HG03378 (cell line): ENCODE results near the gene AKR1E2.
A peak's percentile ranks its signal among the peaks of the same experiment; 100 is the strongest.

Source experiments
- ATAC-seq: cut with Tn5 transposase; IDR thresholded peaks from one replicate; pipeline ENCODE4 v1.9.1; 2021; ENCODE audit warnings: mild to moderate bottlenecking, moderate library complexity; ENCODE audit not compliant: unreplicated experiment

Gene AKR1E2

DNA sequence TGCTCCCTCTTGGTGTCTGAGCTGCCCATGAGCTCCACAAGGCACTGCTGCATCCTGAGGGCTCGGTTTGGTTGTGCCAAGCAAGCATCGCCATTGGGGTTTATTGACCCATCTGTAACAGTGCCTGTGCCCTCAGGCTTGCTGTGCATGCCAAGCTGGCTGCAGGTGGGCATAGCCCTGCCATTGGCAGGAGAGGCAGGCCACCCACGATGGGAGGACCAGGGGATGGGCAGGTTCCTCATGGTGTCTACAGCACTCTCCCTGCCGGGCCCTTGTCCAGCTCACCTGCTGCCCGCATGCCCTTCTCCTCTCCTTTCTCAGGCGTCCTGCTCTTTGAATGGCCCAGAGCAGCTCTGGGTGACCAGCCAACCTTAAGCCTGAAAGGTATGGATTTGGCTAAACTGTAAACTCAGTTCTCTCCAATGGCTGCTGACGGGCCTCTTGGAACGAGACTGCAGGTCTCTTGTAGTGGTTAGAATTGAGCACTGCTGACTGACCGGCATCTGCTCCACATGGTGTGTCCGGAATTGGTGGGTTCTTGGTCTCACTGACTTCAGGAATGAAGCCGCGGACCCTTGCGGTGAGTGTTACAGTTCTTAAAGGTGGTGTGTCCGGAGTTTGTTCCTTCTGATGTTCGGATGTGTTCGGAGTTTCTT, 17.6 kb downstream of the AKR1E2 start:
- no peak for ATAC-seq

DNA sequence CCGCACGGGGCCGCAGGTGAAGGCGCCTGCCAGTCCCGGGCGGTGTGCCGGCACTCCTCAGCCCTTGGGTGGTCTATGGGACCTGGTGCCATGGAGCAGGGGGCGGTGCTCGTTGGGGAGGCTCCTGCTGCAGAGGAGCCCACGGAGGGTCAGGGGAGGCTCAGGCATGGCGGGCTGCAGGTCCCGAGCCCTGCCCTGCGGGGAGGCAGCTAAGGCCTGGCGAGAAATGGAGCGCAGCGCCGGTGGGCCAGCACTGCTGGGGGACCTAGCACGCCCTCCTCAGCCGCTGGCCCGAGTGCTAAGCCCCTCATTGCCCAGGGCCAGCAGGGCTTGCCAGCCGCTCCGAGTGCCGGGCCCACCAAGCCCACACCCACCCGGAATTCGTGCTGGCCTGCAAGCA, 18.9 kb downstream of the AKR1E2 start:
- no peak for ATAC-seq

DNA sequence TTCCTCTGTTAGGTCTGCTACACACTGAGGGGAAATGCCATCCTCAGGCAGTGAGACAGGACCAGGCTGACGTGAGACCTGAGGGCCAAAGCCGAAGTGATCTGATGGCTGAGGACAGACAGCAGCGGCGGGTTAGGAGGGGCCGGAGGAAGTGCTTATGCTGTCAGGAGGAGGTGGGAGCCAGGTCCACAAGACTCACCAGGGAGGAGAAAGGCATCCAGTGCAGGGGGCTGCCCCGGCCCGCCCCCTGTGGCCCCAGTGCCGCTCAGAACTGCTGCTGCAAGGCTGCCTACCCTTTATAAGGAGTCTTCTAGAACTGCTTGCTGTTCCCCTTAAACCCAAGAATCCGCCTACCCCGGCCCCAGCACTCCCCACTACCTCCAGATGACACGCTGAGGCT, 19.8 kb downstream of the AKR1E2 start:
- ATAC-seq: no peak

DNA sequence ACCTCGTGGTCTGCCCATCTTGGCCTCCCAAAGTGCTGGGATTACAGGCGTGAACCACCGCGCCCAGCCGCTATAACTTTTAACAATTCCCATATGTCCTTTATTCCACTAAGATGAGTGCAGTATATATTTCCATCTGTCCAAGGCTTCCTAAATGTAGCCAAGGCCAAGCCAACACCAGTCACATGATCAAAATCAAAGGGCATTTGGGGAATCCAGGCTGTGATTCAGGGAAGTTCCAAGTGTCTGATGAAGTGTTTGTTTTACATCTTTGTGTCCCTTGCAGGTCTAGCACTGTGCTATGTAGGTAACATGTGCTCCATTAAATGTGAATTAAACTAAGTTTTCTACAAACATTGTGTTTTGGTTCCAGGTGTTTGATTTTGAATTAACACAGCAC, 20.8 kb downstream of the AKR1E2 start:
- no peak for ATAC-seq

DNA sequence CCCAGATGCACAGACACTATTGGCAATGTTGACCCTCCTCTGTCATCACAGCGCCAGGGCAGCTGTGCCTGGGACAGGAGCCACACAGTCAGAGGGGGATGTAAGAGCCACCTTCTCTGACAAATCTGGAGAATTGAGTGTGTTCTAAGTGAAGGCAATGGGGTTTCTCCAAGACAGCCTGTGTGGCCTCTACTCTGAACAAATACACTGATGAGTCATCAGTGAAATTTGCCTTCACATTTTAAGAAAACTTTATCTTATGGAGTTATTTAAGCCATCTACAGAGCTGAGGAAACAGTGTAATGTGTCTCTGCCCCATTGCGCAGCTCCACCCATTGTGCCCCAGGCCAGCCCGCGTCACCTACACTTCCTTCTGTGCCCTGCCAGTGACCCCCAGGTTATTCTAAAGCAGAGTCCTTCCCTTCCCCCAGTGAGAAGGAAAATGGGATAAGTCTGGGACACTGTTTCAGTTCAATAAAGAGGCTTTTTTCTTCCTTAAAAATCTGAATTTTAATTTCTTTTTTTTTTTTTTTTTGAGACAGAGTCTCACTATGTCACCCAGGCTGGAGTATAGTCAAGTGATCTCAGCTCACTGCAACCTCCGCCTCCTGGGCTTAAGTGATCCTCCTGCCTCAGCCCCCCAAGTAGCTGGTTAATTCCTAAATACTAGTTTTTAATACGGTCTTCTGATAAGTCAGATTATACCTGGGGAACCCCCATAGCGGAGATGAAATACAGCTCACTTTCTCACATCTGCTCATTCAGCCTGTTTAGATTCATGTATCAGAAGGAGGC, 21.8 kb downstream of the AKR1E2 start:
- no peak for ATAC-seq

DNA sequence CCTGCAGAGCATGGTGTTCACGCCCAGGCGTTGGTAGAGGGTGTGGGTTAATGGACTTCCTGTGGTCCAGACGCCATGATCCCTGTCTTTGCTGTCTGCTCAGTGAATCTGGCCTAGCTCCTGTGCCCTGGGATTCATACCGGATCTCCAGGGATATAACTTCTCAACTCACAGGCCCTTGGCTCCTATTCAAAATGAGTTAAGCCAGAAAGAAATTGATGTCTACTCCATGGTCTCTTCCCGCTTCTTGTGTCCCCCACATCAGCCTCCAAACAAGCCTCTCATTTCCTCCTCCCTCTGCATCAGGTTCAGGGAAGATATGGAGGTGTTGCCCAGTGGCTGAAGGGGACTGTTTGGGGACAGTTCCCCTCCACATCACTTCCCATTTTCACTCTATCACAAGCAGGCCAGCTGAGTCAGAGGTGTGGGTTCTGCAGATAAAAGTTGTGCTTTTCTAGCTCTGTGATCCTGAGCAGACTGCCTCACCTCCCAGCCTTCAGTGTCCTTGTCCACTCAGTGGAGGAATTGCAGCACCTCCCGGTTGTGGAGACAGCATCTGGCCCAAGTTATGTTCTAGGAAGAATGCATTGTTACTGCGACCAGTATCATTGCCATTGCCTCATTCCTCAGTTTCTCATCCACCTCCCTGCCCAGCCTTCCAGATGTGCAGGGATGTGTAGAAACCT, 22.5 kb downstream of the AKR1E2 start:
- no peak for ATAC-seq

DNA sequence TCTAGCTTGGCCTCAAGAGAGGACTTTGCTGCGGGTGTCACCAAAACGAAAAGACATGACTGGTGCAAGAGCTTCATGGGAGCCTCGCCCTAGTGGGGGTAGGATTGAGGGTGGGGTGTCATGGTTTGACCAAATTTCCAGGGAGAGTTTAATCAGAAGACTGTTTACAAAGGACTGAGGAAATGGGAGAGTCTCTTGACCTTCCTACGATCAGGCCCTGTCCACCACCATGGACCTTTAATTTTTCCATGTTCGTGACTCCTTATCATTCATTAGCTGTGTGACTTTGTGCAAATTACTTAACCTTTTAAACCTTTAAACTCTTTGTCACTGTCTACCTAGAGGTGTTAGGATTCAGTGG, 23.0 kb downstream of the AKR1E2 start:
- ATAC-seq: no peak

DNA sequence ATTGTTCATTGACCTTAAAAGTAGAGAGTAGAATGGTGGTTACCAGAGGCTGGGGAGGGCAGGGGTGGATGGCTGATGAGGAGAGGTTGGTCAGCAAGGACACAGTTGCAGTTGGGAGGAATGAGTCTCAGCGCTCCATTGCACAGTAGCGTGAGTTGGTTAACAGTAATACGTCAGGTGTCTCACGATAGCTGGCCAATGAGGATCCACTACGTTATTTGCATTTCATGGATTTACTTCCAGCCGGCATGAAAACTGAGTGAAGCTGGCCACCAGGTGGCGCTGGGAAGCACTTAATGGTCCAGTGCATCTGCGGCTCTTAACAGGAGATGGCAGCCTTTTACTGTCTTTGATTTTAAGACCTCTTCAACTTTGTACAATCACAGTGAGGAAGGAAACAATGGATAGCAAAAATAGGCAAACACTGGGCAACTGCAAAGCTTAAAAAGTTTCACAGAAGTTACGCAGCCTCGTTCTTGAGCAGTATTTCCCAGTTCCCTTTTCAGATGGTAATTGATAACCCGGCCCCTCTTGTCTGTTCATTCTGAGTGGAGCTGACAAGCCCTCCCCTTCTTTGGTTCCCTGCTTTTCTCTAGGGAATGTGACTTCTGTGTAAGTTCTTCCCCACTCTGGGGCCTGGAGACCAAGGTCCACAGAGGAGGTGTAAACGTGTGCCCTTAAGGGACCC, 23.7 kb downstream of the AKR1E2 start:
- peak; percentile 89 for ATAC-seq

DNA sequence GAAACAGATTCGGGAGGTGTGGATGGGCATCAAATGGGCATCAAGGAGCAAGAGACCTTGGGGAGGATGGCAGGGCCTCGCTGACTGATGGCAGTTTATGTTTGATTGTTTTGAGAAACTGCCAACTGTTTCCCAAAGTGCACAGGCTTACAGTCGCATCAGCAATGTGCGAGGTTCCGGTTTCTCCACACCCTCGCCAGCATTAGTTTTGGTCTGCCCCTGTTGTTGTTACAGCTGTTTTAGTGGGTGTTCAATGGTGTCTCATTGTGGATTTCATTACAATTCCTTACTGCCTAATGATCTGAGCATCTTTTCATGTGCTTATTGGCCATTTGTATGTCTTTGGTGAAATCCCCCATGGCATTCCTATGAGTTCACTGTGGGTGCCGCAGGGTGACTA, 24.4 kb downstream of the AKR1E2 start:
- no peak for ATAC-seq

DNA sequence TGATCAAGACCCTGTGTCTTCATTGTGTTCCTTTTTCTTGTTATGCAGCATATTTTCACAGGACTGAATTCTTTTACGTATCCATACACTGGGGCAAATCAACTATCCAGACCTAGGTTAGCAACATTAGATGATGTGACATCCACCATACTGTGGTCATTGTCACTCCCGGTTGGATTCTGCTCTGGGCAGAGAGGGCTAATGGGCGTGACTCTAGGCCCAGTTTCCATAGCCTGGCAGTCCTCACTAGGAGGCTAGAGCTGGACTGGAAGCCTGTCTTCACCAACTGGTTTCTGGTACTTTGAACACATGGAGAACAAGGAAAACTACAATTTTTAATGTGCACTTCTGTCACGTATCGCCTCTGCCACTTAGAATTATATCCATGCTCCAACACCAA, 25.2 kb downstream of the AKR1E2 start:
- no peak for ATAC-seq

DNA sequence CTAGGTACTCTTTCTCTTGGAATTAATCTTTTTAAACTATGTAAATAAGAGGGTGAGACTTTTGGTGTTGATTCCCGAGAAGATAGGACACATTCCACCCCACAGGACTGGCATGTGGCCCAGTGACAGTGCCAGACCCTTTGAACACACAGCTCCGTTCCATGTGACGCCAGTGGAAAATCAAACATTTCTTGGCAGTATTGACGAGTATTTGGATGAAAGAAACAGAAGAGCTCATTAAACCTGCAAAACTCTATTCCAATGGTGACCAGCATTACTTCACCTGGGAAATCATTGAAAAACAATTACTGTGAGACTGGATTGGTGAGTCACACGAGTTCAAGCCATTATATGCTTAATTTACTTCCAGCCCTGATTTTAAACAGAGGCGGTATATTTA, 25.8 kb downstream of the AKR1E2 start:
- no peak for ATAC-seq

DNA sequence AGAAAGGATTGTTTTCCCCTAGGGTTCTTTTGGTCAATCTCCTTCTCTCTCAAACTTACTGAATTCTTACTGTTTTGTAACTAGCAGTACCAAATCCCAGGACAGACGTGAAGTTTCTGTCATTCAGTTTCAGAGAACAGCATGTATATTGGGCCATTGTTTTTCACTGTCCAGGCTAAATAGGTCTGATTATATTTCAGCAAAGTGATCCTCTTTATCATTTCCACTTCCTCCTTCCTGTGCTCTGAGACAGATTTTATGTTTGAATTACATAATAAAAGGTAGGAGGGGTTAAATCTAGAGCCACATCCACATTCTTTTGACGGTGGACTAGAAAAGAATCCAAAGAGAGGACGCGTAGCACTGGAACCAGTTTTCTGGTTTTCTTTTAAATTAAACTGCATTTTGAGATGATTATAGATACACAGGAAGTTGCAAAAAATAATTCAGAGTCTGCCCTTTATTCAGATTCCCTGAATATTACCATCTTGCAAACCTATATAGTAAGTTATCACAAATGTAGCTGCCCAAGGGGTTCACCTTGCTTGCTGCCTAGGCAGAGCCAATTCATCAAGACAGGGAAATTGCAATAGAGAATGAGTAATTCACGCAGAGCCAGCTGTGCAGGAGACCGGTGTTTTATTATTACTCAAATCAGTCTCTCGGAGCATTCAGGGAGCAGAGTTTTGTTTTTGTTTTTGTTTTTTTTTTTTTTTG, 40.1 kb downstream of the AKR1E2 start:
- no peak for ATAC-seq

DNA sequence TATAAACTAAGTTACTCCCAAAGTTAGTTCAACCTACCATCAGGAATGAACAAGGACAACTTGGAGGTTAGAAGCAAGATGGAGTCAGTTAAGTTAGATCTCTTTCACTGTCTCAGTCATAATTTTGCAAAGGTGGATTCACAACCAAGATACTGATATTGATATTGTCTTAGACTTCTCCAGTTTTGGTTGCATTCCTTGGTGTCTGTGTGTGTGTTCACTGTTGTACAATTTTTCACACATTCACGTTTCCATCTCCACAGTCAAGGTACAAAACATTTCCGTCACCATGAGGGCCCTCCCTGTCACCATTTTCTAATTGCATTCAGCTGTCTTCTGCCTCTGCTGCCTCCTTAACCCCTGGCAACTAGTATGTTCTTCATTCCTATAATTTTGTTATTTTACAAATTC, 41.1 kb downstream of the AKR1E2 start:
- no peak for ATAC-seq

DNA sequence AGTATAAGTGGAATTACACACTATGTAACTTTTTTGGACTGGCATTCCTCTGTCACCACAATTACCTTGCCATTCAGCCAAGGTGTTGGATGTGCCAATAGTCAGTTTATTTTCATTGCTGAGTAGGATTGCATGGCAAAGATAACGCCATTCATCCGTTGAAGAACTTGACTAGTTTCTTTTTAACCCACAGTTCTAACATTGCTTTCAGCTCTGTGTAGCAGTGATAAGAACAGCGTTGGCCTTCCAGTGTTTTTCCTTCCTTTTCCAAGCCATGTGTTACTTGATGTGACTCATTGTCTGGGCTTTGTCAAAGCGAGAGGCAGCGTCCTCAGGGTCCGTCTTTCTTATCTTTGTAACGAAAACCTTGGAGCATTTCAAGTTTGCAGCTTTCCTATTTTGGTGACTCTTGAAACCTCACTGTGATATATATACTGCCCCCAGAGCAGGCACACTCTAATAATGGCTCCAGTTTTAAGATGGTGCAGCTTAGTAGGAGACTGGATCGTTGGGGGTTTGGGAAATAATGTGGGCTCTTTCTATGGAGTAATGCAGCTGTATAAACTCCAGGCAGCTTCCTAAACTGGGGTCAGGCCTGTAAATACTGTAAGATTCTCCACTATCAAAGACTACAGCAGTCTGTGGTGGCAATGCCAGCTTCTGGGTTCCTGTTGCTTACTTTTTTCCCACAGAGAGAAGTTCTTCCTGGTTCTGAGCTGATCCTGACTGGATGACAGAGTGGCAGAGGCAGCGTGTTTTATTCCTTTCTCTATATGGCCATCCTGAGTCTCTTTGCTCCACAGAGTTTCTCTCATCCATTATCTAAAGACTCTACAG, 41.7 kb downstream of the AKR1E2 start:
- ATAC-seq: no peak

DNA sequence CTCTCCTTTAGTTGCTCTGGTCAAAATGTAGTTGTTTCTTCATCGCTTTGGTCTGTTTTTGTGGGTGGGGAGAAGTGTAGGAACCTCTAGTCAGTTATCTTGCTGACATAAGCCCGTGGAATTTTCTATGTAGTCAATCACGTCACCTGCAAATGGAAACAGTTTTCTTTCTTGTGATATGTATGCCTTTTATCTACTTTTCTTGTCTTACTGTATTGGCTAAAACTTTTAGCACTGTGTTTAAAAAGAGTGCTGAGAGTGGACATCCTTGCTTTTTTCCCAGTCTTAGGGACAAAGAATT, 42.3 kb downstream of the AKR1E2 start:
- no peak for ATAC-seq

DNA sequence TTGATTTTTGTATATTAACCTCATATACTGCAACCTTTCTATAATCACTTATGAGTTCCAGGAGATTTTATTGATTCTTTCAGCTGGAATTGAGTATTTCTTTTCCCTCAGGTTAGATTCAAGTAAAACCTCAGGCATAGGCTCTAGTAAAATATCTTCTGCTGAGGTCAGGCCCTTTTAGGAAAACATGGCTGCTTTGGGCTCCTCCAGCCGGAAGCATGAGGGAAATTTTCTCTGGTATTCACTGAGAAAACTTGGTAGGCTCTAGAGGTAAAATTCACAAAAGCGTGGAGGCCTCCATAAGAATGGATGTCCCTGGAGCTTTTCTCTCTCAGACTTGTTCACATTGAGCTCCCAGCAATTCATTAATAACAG, 56.7 kb downstream of the AKR1E2 start:
- no peak for ATAC-seq

DNA sequence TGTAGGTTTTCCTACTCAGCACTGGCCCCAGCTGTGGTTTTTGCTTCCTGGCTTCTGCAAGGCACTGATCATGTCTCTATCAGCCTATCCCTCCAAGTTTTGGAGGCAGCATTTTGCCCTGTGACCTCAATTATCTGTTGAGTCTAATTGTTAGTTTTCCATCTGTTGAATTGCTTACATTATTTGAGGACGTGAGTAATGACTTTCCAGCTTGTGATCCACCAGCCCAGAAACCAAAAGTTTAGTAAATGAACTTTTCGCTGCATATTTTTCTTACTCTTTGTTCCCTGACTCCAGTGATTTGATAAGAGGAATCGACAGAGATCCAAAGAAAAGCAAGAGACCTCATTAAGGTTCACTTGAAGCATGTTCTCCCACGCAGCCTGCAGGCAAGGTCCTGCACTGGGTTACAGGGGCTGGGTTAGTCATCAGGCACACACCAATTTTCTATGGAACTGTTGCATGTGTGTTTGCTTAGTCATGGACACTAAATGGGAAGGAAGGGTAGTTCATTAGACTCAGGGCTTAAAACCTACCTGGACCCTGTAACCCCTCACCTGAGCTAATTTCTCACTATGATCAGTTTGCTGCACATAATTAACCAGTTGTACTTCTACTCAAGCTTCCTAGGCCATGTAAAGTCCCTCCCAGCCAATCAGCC, 57.2 kb downstream of the AKR1E2 start:
- ATAC-seq: no peak

DNA sequence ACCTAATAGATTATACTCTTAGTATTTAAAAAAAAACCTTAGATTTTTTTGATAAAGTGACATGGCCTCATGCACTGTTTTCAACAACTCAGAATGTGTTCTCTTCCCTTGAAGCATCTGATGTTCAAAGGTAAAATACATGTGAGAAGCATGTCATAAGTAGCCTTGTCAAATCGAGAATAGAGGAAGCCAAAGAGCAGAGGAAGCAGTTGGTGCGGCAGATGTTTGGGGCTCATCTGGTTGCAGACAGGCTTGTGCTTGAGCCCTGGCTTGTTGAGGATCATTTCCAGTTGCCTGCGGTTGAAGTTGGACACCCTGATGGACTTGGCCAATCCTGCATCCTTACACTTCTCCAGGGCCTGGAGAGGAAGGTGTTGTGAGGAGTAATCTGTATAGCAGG, 59.2 kb downstream of the AKR1E2 start:
- ATAC-seq: no peak

DNA sequence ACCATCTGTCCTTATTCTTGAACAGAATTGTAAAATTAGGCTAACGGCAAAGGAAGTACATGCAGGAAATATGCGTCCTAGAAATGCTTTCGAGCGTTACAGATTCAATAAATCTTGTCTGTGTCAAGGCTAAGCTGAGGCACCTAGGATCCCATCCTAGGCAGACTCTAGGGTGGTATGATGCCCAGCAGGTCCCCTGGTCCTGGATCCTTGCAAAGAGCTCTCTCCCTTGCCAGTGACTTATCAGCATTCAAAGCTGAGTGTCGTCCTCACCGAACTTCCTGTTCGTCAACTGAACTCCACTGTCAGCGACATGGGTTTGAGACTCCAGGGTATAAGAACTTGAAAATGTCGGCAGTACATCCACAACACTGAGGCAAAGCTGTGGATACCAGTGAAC, 61.5 kb downstream of the AKR1E2 start:
- no peak for ATAC-seq

DNA sequence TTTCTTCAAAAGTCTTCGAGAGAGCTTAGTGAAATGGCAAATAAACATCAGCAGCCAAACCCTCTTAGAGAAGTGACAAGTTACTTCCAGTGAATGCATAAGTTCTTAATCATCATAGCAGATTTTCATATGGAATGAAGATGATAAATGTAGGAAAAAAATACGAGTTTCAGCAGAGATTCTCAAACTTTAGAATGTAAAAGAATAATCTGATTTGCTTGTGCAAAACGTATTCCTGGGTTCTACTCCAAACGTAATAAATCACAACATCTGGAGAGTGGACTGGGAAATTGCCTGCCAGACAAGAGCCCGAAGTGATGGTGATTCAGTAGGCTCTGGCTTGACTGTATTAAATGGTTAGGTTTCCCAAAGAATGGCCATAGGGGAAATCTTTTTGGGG, 62.2 kb downstream of the AKR1E2 start:
- ATAC-seq: no peak
